ENCODE results near the gene CADM3.

GRCh38 chr1:159200769-159201168 is 29.4 kb downstream of the CADM3 start:
- TF ChIP-seq, protein P1, sequence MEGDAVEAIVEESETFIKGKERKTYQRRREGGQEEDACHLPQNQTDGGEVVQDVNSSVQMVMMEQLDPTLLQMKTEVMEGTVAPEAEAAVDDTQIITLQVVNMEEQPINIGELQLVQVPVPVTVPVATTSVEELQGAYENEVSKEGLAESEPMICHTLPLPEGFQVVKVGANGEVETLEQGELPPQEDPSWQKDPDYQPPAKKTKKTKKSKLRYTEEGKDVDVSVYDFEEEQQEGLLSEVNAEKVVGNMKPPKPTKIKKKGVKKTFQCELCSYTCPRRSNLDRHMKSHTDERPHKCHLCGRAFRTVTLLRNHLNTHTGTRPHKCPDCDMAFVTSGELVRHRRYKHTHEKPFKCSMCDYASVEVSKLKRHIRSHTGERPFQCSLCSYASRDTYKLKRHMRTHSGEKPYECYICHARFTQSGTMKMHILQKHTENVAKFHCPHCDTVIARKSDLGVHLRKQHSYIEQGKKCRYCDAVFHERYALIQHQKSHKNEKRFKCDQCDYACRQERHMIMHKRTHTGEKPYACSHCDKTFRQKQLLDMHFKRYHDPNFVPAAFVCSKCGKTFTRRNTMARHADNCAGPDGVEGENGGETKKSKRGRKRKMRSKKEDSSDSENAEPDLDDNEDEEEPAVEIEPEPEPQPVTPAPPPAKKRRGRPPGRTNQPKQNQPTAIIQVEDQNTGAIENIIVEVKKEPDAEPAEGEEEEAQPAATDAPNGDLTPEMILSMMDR (conservative IDR thresholded peaks at IDR 0.05) = no peak
- no peak for TF ChIP-seq ZFX (IDR thresholded peaks at IDR 0.05)

Data from C4-2B (cell line).